ENCODE results near the gene KRTAP4-2.
"Not testable (repeated sequence)": the region's sequence is repeated elsewhere in the genome, so short reads cannot be mapped to it uniquely, and the experiment has no call there.

The KRTAP4-2 gene

GRCh38 chr17:41177727-41178271, at the start of gene KRTAP4-2:
Gene KRTAP4-2 (minus strand): TSS chr17:41178221. CDS start chr17:41178164, 57 bp downstream.
- DNase-seq, result no peak

GRCh38 chr17:41226598-41227095, 48.6 kb upstream of the KRTAP4-2 start, which contains the start of gene KRTAP9-2:
Gene KRTAP9-2 (plus strand): TSS chr17:41226648. CDS start chr17:41226655, 7 bp downstream.
- DNase-seq, result not testable (repeated sequence)

- DNase-seq, result no peak
Observed at GRCh38 chr17:41226051-41226450, 48.0 kb upstream of the KRTAP4-2 start.

GRCh38 chr17:41223821-41224220, 45.8 kb upstream of the KRTAP4-2 start:
- no peak for DNase-seq

GRCh38 chr17:41215681-41216080, 37.7 kb upstream of the KRTAP4-2 start:
- DNase-seq, result no peak

GRCh38 chr17:41212524-41213169, 34.6 kb upstream of the KRTAP4-2 start:
- DNase-seq, result no peak

GRCh38 chr17:41211845-41212466, 33.9 kb upstream of the KRTAP4-2 start:
- DNase-seq, result peak; percentile 62

- no peak for DNase-seq
Observed at GRCh38 chr17:41199421-41200078, 21.5 kb upstream of the KRTAP4-2 start.

- DNase-seq, result no peak
Observed at GRCh38 chr17:41196068-41196467, 18.0 kb upstream of the KRTAP4-2 start.

- no peak for DNase-seq
Observed at GRCh38 chr17:41190328-41190727, 12.3 kb upstream of the KRTAP4-2 start.

GRCh38 chr17:41189837-41190318, 11.9 kb upstream of the KRTAP4-2 start, which contains the start of gene KRTAP9-1:
Gene KRTAP9-1 (plus strand): TSS chr17:41189887. CDS start chr17:41189887, 0 bp downstream.
- not testable (repeated sequence) for DNase-seq

GRCh38 chr17:41186872-41187271, 8.9 kb upstream of the KRTAP4-2 start:
- no peak for DNase-seq

GRCh38 chr17:41185001-41185400, 7.0 kb upstream of the KRTAP4-2 start:
- DNase-seq, result no peak

- DNase-seq, result no peak
Observed at GRCh38 chr17:41184480-41184961, 6.5 kb upstream of the KRTAP4-2 start, which contains the start of gene KRTAP4-1. Gene KRTAP4-1 (minus strand): TSS chr17:41184911. CDS start chr17:41184854, 57 bp downstream.

GRCh38 chr17:41178843-41179616, 1.0 kb upstream of the KRTAP4-2 start:
- no peak for DNase-seq

GRCh38 chr17:41178341-41178740, 320 bp upstream of the KRTAP4-2 start:
- no peak for DNase-seq

- no peak for DNase-seq
Observed at GRCh38 chr17:41176744-41177387, 1.2 kb downstream of the KRTAP4-2 start.

- no peak for DNase-seq
Observed at GRCh38 chr17:41171886-41172285, 6.1 kb downstream of the KRTAP4-2 start.

- no peak for DNase-seq
Observed at GRCh38 chr17:41168121-41168520, 9.9 kb downstream of the KRTAP4-2 start, which contains the start of gene KRTAP4-3. Gene KRTAP4-3 (minus strand): TSS chr17:41168221. CDS start chr17:41168172, 49 bp downstream.

GRCh38 chr17:41167561-41167960, 10.5 kb downstream of the KRTAP4-2 start:
- DNase-seq, result no peak

- no peak for DNase-seq
Observed at GRCh38 chr17:41163828-41164227, 14.2 kb downstream of the KRTAP4-2 start.
